HL-60 (cell line): ENCODE measurements around the gene GRIK5.

ENCODE experiments used
- CTCF ChIP-seq: IDR thresholded peaks from one replicate; pipeline ENCODE4 v1.5.1; 2011; ENCODE audit warnings: low read length, control low read depth, inconsistent platforms; ENCODE audit not compliant: insufficient read depth
- GABPA ChIP-seq: IDR thresholded peaks from 2 replicates; pipeline ENCODE4 v1.6.1; 2012; ENCODE audit warnings: low read depth

GRCh38 chr19:42005504-42005903 lies 64.5 kb downstream of the GRIK5 start:
- TF ChIP-seq CTCF (no peak), GABPA (no peak)
